NCI-H510A (cell line): ENCODE data around the gene NSD2.

Experiments
- DNase-seq: peaks from one replicate; lab custom pipeline; 2025; lab: John Stamatoyannopoulos, UW

Gene NSD2

GRCh38 chr4:1971456-1972200 lies 100.4 kb downstream of the NSD2 start:
- no peak for DNase-seq

- no peak for DNase-seq
Observed at GRCh38 chr4:1972414-1972813, 101.2 kb downstream of the NSD2 start.

DNA sequence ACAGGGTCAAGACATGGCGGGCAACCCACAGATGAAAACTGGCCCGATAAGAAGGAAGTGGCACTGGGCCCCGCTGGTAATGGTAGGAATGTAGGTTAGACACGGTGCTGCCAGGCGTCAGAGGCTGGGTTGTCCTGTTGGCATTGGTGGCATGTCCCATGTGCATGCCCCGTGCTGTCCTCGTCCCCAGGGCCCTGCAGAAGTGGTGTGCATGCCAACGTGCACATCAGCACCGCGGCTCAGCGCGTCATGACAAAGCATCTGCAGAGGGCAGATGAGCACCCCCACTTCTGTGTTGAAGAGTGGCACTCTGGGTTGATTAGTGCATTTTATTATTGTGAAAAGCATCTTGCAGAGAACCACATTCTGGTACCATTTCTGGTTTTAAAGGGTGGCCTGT lies 102.0 kb downstream of the NSD2 start:
- DNase-seq, result no peak

DNA sequence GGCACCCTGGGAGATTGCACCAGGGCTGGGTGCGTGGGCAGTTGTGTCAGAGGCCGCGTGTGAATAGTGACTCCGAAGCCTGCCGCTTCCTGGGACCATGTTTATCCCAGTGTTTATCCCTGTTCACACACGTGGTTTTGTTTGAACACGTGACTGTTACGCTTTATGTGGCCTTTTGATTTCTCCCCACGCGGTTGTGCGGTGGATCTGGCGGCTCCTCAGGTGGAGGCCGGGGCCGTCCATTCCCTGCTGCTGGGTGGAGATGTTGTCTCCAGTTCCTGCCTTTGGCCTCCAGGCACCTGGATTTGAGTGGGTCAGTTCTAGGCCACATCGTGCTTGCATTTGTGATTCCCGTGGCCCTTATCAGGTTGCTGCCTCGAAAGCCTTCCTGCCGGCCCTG lies 102.5 kb downstream of the NSD2 start:
- no peak for DNase-seq

DNA sequence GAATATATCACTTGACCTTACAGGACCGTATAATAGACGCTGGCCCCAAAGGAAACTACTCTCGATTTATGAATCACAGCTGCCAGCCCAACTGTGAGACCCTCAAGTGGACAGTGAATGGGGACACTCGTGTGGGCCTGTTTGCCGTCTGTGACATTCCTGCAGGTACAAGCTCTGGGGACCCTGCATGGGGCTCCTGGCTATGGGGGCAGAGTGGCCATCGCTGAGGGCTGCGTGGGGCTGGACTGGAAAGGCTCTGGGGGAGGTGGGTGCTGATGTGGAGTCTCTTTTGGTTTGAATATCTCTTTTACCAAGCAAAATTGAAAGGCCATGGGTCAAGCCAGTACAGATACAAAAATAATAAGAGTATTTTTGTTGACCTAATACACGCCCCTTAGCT lies 103.6 kb downstream of the NSD2 start:
- DNase-seq, result no peak

GRCh38 chr4:1975391-1975801 lies 104.2 kb downstream of the NSD2 start:
- DNase-seq, result no peak

- no peak for DNase-seq
Observed at GRCh38 chr4:1975880-1976279, 104.7 kb downstream of the NSD2 start.

DNA sequence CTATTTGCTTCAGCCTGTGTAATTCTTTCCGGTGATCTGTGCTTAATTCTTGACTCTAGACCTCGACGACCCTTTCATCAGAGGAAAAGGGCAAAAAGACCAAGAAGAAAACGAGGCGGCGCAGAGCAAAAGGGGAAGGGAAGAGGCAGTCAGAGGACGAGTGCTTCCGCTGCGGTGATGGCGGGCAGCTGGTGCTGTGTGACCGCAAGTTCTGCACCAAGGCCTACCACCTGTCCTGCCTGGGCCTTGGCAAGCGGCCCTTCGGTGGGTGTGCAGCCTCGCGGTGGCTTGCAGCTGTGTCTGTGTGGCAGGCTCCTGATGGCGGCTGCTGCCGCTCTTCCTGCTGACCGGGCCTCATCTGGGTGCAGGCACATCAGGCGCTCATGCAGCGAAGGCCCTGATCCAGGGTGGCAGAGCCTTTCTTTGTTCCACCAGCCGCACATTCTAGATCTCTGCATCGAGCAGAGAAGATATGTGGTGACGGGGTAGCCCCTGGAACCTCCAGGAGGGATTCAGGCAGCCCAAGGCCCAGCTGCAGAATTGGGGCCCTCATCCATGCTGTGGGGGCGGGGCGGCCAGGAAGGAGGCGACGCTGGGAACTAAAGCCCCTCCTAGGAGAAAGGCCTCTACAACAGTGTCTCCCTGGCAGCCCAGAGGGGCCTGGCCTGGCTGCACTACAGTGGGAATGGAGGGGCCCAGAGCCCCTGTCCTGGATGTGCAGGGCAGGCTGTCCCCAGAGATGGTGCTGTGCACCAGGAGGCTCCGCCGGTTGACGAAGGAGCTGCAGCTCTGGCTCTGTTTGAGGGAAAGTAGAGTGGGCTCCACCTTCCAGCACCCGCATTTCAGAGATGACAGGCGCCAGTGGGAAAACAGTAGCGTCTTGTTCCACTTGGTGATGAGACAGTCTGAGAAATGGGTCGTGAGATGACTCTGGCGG lies 105.5 kb downstream of the NSD2 start:
- DNase-seq, result no peak

DNA sequence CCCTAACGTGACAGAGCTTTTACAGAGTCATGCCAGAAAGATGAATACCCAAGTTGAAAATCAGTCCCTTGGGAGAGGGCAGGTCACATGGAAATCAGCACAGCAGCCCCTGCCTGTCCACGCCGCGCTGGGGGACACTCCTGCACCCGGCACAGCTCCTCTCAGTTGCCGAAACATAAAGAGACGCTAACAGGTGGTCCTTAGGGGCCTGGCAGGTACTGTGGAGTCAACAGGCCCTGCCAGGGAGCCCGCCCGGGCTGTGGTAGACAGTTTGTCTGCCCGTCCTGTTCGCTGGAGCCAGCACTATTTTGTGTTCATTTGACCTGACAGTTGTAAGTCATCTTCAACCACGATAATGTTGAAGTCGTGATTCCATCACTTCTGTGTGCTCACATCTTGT lies 107.0 kb downstream of the NSD2 start:
- no peak for DNase-seq

DNA sequence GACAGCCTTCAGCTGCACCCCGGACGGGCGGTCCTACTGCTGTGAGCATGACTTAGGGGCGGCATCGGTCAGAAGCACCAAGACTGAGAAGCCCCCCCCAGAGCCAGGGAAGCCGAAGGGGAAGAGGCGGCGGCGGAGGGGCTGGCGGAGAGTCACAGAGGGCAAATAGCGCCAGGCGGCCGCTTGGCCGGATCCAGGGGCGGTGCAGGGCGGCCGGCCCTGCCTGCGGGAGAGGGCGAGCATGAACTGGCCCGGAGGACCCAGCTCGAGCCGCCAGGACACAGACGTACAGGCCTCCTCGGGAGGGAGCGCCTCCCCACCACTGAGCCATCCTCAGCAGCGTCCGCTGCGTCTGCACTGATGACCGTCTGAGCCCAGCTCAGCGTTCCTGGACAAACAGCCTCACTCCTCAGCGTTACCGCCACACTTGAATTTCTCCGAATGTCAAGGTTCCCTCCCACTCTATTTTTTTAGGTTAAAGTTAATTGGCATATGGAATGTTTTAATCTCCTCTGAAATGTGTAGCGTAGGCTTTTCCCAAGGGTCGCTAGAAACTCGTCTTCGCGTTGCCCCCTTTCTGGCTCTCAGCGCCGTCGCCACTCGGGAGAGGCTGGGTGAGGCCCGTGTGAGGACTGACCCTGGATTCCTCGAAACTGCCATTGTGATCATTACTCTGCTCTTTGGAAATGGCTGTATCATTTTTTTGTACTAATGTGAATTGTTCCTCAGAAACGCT lies 107.7 kb downstream of the NSD2 start:
- no peak for DNase-seq

DNA sequence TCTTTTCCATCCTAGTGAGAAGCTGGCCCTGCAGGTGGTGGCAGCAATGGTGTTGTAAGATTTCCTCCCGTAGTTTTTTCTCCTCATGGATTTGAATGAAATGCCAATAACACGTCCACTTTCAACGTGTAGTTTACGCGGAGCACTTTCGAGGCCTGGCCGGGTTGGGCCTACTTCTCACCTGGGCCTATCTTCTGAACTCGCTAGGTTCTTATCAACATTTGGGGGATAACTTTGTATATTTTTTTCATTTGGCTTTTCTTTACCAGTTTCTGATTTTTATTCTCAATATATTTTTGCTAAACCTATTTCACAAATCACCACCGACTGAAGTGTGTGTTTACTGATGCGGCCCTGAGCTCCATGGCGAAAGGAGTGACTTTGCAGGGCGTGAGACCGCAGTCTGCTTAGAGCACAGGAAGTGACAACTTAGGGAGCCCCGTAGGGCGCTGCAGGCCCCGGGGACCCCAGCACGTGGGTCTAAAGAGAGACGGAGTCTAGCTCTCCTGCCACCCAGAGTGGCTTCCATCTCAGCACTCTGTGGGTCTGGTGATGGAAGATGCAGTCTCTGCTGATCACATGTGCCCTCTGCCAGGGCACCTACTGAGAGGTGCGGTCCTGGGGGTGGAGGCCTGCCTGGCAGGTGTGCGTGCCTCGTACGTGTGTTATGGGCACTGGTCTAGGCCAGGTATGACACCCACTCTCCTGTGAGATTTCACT lies 108.4 kb downstream of the NSD2 start:
- DNase-seq, result no peak

GRCh38 chr4:1980561-1981041 lies 109.4 kb downstream of the NSD2 start:
- no peak for DNase-seq

GRCh38 chr4:1981251-1982058 lies 110.3 kb downstream of the NSD2 start:
- DNase-seq, result no peak

GRCh38 chr4:1982124-1983052 lies 111.2 kb downstream of the NSD2 start:
- DNase-seq, result no peak

DNA sequence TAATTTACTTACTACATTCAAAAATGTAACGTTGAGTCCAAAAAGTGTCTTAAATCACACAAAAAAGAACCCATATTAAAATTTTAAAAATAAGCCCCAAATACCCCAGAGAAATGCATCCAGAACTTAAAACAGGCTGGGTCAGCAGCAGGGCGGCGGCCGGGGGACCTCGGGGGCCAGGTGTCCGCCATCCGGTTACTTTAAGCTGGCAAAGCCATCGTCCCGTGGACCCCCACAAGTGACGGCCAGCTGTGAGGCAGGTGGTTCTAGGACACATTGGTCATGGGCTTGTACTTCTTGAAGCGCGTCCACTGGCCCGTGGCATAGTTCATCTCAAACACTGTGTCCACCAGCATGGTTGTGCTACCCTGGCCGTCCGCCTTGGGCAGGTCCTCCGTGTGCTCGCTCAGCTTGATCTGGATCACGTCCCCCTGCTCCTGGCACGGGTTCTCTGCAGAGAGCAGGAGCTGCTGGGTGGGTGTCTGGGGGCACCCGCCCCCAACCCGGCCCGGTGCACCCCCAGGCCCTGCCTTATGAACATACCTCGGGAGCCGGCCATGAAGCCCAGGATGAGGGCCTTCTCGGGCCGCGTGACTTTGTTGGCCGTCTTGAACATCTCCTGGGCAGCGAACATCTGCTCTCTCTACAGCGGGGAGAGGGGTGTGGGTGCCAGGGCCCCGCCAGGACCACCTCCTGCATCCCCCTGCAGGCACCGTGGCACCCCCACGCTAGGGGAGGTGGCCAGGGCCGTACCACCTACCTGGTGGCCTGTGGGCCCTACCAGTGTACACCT lies 112.1 kb downstream of the NSD2 start:
- no peak for DNase-seq

GRCh38 chr4:1983846-1984405 lies 112.7 kb downstream of the NSD2 start:
- DNase-seq, result no peak

DNA sequence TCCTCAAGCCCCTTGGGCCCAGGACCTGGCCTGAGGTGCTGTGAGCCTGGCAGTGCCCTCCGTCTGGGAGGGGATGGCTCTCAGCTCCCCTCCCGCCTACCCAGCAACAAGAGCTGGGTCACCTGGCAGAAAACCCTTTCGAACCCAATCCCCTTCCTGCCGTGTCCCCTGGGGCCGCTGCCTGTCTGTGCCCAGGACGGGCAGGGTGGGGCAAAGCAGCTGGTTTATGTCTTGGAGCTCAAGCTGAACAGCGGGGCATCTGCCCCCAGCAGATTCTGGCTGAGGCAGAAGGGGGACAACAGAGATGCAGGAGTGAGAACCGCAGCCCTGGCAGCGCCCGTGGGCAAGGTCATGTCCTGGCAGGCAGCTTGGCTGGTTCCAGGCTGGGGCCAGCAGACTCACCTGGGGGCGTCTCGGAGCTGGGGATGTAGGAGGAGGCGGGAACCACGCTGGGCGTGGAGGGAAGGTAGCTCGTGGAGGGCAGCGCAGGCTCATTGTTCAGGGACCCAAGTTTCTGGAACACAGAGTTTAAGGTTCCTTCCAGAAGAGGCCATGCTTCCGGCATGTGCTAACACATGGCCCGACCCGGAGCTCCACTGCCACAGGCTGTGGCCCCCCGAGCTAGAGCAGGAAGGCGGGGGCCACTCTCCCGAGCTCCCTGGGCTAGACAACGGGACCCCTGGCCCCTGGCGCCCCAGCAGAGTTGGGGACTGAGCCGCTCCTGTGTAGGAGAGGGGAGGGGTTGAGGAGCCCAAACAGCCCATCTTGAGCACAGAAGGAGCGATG lies 113.4 kb downstream of the NSD2 start:
- no peak for DNase-seq

GRCh38 chr4:1985294-1985693 lies 114.1 kb downstream of the NSD2 start:
- DNase-seq, result no peak
